Pericardium fibroblast (primary cell): ENCODE results near the gene EID3. TPM values are rescaled to one million over a fixed set of nuclear protein-coding genes. Genes with fewer than 3 reads are reported as not detected.

ENCODE experiments used
- total RNA-seq: library from RNA; depleted of rRNA; stranded (reverse); fragments of >200 nt; gene quantifications from 2 replicates; pipeline ENCODE4 v1.2.3, GENCODE V29; 2015

The EID3 gene
- 3.6 TPM in 2 replicates for total RNA-seq

DNA sequence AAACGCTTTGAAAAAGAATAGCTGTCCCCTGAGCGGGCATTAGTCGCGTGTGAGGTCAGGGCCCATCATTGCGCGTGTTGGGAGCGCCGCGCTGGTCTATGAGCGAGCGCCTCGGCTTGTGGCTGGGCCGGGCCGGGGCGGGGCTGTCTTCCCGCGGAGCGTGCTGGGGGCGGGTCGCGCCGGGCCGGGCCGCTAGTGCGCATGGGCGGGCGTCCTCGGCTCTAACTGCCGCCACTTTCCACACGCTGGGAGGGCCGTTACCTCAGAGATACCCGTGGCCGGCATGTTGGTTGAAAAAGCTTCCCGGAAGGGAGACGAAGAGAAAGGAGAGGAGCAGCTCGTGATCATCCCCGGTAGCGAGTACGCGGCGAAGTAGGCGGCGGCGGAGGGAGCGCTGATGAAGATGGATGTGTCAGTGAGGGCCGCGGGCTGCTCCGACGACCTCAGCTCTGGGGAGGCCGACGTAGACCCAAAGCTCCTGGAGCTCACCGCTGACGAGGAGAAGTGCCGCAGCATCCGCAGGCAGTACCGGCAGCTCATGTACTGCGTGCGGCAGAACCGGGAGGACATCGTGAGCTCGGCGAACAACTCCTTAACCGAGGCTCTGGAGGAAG, at the start of gene EID3:
TSS of gene EID3 (plus strand) at position 202 of the 614 bp plus-strand sequence. CDS start at position 398, 196 bp downstream.

Other genes starting within 250 kb of the EID3 start
- 12.3 and 14.6 TPM in 2 replicates for gene HCFC2, start 239.2 kb upstream of the EID3 start, total RNA-seq
- gene NFYB, start 165.5 kb upstream of the EID3 start, total RNA-seq = 30.8 and 41.5 TPM in 2 replicates
- 377 and 608 TPM in 2 replicates for gene TXNRD1, start 88.0 kb upstream of the EID3 start, total RNA-seq
- 12.0 and 14.6 TPM in 2 replicates for gene CHST11, start 153.2 kb downstream of the EID3 start, total RNA-seq